Cortex of kidney (tissue), 1 donor: ENCODE results near the gene BRIP1.
"Not testable (repeated sequence)": the region's sequence is repeated elsewhere in the genome, so short reads cannot be mapped to it uniquely, and the experiment has no call there.

Experiments
- DNase-seq: peaks from one replicate; lab custom pipeline; 2025; lab: John Stamatoyannopoulos, UW

The BRIP1 gene

GRCh38 chr17:61695779-61696337, 167.5 kb downstream of the BRIP1 start:
- DNase-seq = no peak

DNA sequence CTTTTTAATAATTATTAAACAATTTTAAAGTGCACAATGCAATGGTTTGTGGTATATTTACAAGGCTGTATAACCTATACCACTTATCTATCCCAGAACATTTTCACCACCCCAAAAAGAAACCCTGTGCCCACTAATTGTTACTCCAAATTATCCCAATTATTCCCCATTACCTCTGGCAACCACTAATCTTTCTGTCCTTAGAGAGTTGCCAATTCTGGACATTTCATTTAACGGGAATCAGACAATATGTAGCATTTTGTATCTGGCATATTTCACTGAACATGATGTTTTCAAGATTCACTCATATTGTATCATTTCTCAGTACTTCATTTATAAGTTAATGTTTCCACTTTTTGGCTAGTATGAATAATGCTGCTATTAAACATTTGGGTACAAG, 169.2 kb downstream of the BRIP1 start:
- DNase-seq = no peak

- no peak for DNase-seq
Measured at GRCh38 chr17:61689610-61690180, 173.6 kb downstream of the BRIP1 start.

DNA sequence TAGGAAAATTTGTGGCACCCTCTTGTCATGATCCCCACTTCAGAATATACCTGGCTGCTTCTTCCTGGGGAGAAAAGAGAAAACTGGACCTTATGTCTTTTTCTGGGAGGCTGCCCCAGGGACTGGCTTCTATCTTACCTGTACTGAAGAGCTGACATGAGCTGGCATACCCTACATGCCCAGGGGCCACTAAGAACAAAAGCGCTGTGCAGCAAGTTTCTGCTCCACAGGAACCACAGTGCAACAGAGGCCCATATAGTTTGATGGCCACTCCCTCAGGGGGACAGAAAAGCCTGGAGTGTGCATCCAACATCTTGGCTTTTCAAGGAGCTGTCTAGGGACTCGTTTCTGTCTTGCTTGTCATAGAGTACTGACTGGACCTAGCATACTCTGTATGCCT, 175.6 kb downstream of the BRIP1 start:
- no peak for DNase-seq

DNA sequence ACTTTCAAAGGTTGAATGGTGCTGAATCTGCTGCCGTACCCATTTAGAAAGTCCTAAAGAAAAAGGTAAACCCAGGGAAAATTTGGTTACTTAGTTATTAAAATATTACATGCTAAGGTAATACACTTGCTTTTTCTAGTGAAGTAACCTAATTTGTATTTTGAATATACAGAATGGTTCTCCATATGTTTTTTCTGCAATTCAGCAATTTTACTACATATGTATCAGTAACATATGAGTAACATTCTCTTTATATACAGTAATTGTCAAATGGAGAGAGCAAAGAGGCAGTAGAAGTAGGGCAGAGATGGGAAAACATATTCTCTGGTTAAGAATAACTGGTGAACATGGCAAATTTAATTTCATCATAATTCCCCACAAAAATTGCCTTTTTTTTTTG, 177.2 kb downstream of the BRIP1 start:
- no peak for DNase-seq

GRCh38 chr17:61684818-61685217, 178.5 kb downstream of the BRIP1 start:
- DNase-seq = no peak

DNA sequence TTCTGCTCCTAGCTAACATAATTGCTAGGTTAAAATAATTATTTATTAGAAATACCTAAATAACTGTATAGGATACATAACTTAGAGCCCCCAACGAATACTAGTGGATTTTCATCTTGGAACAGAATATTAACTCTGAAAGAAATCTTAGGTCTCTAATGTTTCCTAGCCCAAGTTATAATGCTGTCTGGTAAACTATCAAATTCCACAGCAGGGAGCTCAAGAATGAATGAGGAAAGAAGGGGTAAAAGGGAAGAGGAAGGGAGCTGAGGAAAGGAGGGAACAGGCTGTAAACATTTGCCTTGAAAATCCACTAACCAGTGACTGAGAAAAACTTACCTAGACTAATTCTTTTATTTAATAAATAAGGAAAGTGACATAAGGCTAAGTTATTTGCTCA, 179.2 kb downstream of the BRIP1 start:
- no peak for DNase-seq

- DNase-seq = no peak
Measured at GRCh38 chr17:61683466-61683865, 179.9 kb downstream of the BRIP1 start.

DNA sequence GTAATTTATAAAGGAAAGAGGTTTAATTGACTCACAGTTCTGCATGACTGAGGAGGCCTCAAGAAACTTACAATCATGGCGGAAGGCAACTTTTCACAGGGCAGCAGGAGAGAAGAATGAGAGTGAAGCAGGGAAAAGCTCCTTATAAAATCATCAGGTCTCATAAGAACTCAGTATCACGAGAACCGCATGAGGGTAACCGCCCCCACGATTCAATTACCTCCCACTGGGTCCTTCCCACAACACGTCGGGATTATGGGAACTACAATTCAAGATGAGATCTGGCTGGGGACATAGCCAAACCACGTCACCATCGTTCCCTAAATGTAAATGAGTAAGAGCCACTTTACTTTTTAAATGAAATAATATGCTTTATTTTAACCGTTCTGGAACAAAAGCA, 182.4 kb downstream of the BRIP1 start:
- no peak for DNase-seq

GRCh38 chr17:61678339-61678738, 185.0 kb downstream of the BRIP1 start:
- DNase-seq = no peak

DNA sequence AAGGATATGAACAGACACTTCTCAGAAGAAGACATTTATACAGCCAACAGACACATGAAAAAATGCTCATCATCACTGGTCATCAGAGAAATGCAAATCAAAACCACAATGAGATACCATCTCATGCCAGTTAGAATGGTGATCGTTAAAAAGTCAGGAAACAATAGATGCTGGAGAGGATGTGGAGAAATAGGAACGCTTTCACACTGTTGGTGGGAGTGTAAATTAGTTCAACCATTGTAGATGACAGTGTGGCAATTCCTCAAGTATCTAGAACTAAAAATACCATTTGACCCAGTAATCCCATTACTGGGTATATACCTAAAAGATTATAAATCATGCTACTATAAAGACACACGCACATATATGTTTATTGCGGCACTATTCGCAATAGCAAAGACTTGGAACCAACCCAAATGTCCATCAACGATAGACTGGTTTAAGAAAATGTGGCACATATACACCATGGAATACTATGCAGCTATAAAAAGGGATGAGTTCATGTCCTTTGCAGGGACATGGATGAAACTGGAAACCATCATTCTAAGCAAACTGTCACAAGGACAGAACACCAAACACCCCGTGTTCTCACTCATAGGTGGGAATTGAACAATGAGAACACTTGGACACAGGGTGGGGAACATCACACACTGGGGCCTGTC, 186.0 kb downstream of the BRIP1 start:
- not testable (repeated sequence) for DNase-seq

DNA sequence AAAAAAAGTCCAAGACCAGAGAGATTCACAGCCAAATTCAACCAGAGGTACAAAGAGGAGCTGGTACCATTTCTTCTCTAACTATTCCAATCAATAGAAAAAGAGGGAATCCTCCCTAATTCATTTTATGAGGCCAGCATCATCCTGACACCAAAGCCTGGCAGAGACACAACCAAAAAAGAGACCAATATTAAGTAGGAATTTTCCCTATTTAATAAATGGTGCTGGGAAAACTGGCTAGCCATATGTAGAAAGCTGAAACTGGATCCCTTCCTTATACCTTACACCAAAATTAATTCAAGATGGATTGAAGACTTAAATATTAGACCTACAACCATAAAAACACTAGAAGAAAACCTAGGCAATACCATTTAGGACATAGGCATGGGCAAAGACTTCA, 186.8 kb downstream of the BRIP1 start:
- DNase-seq = not testable (repeated sequence)

- not testable (repeated sequence) for DNase-seq
Measured at GRCh38 chr17:61674609-61675008, 188.7 kb downstream of the BRIP1 start.

- not testable (repeated sequence) for DNase-seq
Measured at GRCh38 chr17:61673019-61673897, 190.1 kb downstream of the BRIP1 start.

DNA sequence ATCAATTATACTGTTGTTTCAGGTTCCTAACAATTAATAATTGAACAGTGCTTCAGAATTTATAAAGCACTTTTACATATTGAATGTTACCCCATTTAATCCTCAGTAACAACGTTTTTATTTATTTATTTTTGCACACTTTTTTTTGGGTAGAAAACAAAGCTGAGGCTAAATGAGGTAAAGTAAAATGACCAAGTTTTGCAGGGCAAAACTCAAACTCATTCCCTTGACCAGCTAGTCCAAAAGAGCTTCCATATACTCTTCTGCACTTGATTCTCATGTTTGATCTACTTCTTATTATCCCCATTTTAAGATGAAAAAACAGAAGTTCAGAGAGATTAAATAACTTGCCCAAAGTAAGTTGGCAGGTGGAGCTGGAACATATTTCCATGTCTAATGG, 191.2 kb downstream of the BRIP1 start:
- no peak for DNase-seq

DNA sequence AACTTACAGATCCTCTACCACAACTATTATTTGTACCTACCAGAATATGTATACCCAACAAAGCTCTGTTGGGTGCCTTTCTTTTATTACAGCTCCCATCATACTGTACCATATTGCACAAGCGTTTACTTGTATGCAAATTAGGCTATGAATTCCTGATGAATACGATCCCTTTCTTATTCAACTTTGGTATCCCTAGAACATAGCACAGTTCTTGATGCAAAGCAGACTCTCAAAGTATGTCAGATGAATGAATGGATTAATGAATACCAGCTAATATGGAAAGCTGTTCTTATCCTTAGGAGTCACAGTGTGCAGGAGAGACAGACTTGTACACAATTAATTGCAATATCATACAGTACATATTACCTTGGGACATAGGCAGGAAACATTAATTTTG, 192.6 kb downstream of the BRIP1 start:
- no peak for DNase-seq

DNA sequence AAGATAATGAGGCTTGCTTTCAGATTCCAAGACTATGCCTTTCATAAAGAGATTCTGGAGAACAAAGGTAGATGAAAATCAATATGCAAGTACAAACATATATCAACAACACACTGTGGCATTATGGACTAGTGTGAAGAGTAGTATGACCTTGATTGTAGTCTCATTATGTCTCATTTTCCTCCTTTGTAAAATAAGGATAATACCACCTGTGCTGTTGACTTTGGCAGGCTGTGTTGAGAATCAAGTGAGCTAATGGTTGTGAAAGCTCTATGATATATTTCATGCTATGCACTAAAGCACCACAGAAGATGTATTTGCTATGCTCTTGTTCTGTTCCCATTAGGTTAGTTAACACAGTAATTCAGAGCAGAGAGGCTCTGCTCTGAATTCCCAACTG, 193.8 kb downstream of the BRIP1 start:
- no peak for DNase-seq

- DNase-seq = no peak
Measured at GRCh38 chr17:61668486-61668885, 194.8 kb downstream of the BRIP1 start.

GRCh38 chr17:61666406-61667088, 196.8 kb downstream of the BRIP1 start:
- DNase-seq = not testable (repeated sequence)

DNA sequence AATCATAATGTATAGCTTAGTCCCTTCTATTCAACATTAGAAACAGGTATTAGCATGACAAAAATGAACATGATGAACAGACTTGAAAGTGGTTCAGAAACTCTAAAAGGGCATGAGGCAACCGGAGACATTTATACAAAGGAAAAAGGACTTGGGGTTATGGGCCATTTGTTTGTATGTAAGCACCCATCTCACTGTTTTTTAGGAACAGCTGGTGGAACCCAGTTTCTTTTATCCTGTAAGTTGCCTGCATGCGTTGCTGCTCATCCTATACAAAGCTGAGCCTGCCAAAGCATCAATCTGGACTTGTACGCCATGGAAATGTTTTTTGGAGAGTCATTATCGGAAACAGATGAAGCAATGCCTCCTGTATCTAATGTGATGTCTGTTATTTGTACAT, 200.0 kb downstream of the BRIP1 start:
- DNase-seq = no peak

GRCh38 chr17:61662741-61663140, 200.6 kb downstream of the BRIP1 start:
- DNase-seq = no peak

- no peak for DNase-seq
Measured at GRCh38 chr17:61662186-61662585, 201.1 kb downstream of the BRIP1 start.
